SK-N-SH (cell line): ENCODE measurements around the gene BEST2. TPM values are rescaled to one million over a fixed set of nuclear protein-coding genes. Genes with fewer than 3 reads are reported as not detected.

ENCODE experiments used
- CTCF ChIA-PET: fragments of 300-600, 350-600 bp; formaldehyde crosslinking; extraction: SDS; loops from one replicate; lab custom pipeline; 2021; lab: Yijun Ruan, JAX
- POLR2A ChIA-PET: fragments of 350-600 bp; sonication (Branson Sonifier 250); formaldehyde crosslinking; extraction: SDS; loops from one replicate; lab custom pipeline; 2020; ENCODE audit warnings: antibody characterized with exemption, inconsistent platforms; lab: Yijun Ruan, JAX
- DNase-seq: peaks from one replicate; pipeline ENCODE4 v3.0.0; 2012
- H2AFZ ChIP-seq: fragments of 200-600 bp; sonication (generic); 2 replicates; pipeline ENCODE4 v1.8.1; 2016; ENCODE audit warnings: antibody characterized with exemption, mild to moderate bottlenecking, low read depth
- H3F3A ChIP-seq: fragments of 200-600 bp; sonication (generic); replicated peaks from 2 replicates; pipeline ENCODE3; 2016; ENCODE audit warnings: antibody characterized with exemption, mild to moderate bottlenecking; ENCODE audit not compliant: insufficient read depth
- H3K27ac ChIP-seq, 2 experiments: fragments of 200-500 bp in 1 of 2; fragments of 200-600 bp in 1 of 2; sonication (Bioruptor generic) in 1 of 2; sonication (generic), shearing (Covaris generic) in 1 of 2; 2 replicates each; pipeline versions ENCODE4 v1.5.1 to v1.6.1; 2014 to 2016; ENCODE audit warnings: low read depth in 2 of 2, inconsistent platforms in 1 of 2, low read length in 1 of 2, mild to moderate bottlenecking in 1 of 2, mixed read lengths in 1 of 2
- H3K27me3 ChIP-seq: fragments of 200-600 bp; sonication (generic), shearing (Covaris generic); 2 replicates; pipeline ENCODE4 v1.6.1; 2016; ENCODE audit warnings: mixed run types; ENCODE audit not compliant: insufficient read depth
- H3K36me3 ChIP-seq, 2 experiments: fragments of 200-500 bp in 1 of 2; fragments of 200-600 bp in 1 of 2; sonication (Bioruptor generic) in 1 of 2; sonication (generic) in 1 of 2; replicated peaks in 1 of 2; 2 replicates each; pipeline versions ENCODE3 to v1.5.1; 2014 to 2016; ENCODE audit warnings: low read length in 1 of 2, mild to moderate bottlenecking in 1 of 2; ENCODE audit not compliant: insufficient read depth in 2 of 2, control insufficient read depth in 1 of 2
- H3K4me1 ChIP-seq, 2 experiments: fragments of 200-500 bp in 1 of 2; fragments of 200-600 bp in 1 of 2; sonication (Bioruptor generic) in 1 of 2; sonication (generic), shearing (Covaris generic) in 1 of 2; 2 replicates each; pipeline versions ENCODE4 v1.5.1 to v1.6.1; 2014 to 2016; ENCODE audit warnings: low read depth in 1 of 2, low read length in 1 of 2, mixed run types in 1 of 2; ENCODE audit not compliant: insufficient read depth in 2 of 2, control insufficient read depth in 1 of 2
- H3K4me2 ChIP-seq: fragments of 200-600 bp; sonication (generic), shearing (Covaris generic); 2 replicates; pipeline ENCODE4 v1.6.1; 2017; ENCODE audit warnings: mixed run types
- H3K4me3 ChIP-seq, 2 experiments: fragments of 200-500 bp in 1 of 2; fragments of 200-600 bp in 1 of 2; sonication (Bioruptor generic) in 1 of 2; sonication (generic), shearing (Covaris generic) in 1 of 2; 2 replicates each; pipeline versions ENCODE4 v1.5.1 to v1.8.1; 2014 to 2016; ENCODE audit warnings: low read depth in 2 of 2, inconsistent platforms in 1 of 2, low read length in 1 of 2, mild to moderate bottlenecking in 1 of 2, mixed read lengths in 1 of 2, moderate library complexity in 1 of 2
- H3K79me2 ChIP-seq: fragments of 200-600 bp; sonication (generic); 2 replicates; pipeline ENCODE4 v1.8.1; 2017; ENCODE audit warnings: mild to moderate bottlenecking; ENCODE audit not compliant: insufficient read depth
- H3K9ac ChIP-seq: fragments of 200-600 bp; sonication (generic); 2 replicates; pipeline ENCODE4 v1.6.1; 2017; ENCODE audit warnings: mixed run types
- H3K9me2 ChIP-seq: fragments of 200-600 bp; sonication (generic); 2 replicates; pipeline ENCODE4 v1.6.1; 2017; ENCODE audit warnings: mixed run types
- H3K9me3 ChIP-seq: fragments of 200-600 bp; sonication (generic); 2 replicates; pipeline ENCODE4 v1.6.1; 2017; ENCODE audit warnings: mixed run types, mild to moderate bottlenecking, moderate library complexity
- H4K20me1 ChIP-seq: fragments of 200-600 bp; sonication (generic); 2 replicates; pipeline ENCODE4 v1.6.1; 2017; ENCODE audit warnings: mild to moderate bottlenecking, mixed run types; ENCODE audit not compliant: insufficient read depth
- CHD2 ChIP-seq: fragments of 150-350 bp; IDR thresholded peaks from 2 replicates; pipeline ENCODE4 v1.6.1; 2018; ENCODE audit warnings: low read length; ENCODE audit not compliant: partially characterized antibody
- ELF1 ChIP-seq: IDR thresholded peaks from 2 replicates; pipeline ENCODE4 v1.4.0; 2012
- EZH2phosphoT487 ChIP-seq: fragments of 200-600 bp; sonication (generic); IDR thresholded peaks from 2 replicates; pipeline ENCODE4 v1.6.1; 2017; ENCODE audit warnings: low read depth, mixed run types, mild to moderate bottlenecking, antibody characterized with exemption, moderate library complexity, borderline replicate concordance
- FOXJ3 ChIP-seq: sonication (generic); formaldehyde crosslinking; IDR thresholded peaks from 2 replicates; pipeline ENCODE4 v1.5.1; 2020; ENCODE audit warnings: mild to moderate bottlenecking, missing genetic modification reagents
- GATA2 ChIP-seq: sonication (generic); formaldehyde crosslinking; IDR thresholded peaks from 2 replicates; pipeline ENCODE4 v1.5.0; 2020; ENCODE audit warnings: mild to moderate bottlenecking, missing genetic modification reagents
- JUND ChIP-seq: IDR thresholded peaks from 2 replicates; pipeline ENCODE4 v1.4.0; 2012
- MEF2A ChIP-seq: IDR thresholded peaks from 2 replicates; pipeline ENCODE4 v1.4.0; 2012; ENCODE audit warnings: low read depth, borderline replicate concordance
- MXI1 ChIP-seq: IDR thresholded peaks from 2 replicates; pipeline ENCODE4 v1.6.1; 2012; ENCODE audit warnings: mild to moderate bottlenecking, low read depth, low read length, improper control_type of control experiment
- NRF1 ChIP-seq: IDR thresholded peaks from 2 replicates; pipeline ENCODE4 v1.6.1; 2012; ENCODE audit warnings: low read depth, mild to moderate bottlenecking, low read length
- SIN3A ChIP-seq: IDR thresholded peaks from 2 replicates; pipeline ENCODE4 v1.6.1; 2012; ENCODE audit warnings: low read depth, mild to moderate bottlenecking, low read length, moderate library complexity, borderline replicate concordance
- SMC3 ChIP-seq: IDR thresholded peaks from 2 replicates; pipeline ENCODE4 v1.6.1; 2012; ENCODE audit warnings: low read depth, low read length, improper control_type of control experiment
- TCF12 ChIP-seq: IDR thresholded peaks from 2 replicates; pipeline ENCODE4 v1.4.0; 2012
- YY1 ChIP-seq: IDR thresholded peaks from 2 replicates; pipeline ENCODE4 v1.4.0; 2012; ENCODE audit warnings: low read depth, mild to moderate bottlenecking
- WGBS: methylation state at CpG from one replicate; pipeline ENCODE4 v1.1.6; 2017; ENCODE audit warnings: low lambda C conversion rate; 5-methylcytosine and 5-hydroxymethylcytosine counted together
- polyA plus RNA-seq, 3 experiments: library from polyadenylated mRNA; depleted of rRNA; stranded (reverse); fragments of >200 nt; gene quantifications; 2 replicates each; pipeline ENCODE4 v1.2.3, GENCODE V29; 2012
- TF ChIP-seq, protein P1 (sequence below): IDR thresholded peaks from 2 replicates; pipeline ENCODE4 v1.4.0; 2012; ENCODE audit warnings: low read depth
- TF ChIP-seq, protein P2 (sequence below): IDR thresholded peaks from 2 replicates; pipeline ENCODE4; 2012
- TF ChIP-seq, protein P3 (sequence below): IDR thresholded peaks from 2 replicates; pipeline ENCODE4 v1.6.1; 2012; ENCODE audit warnings: mild to moderate bottlenecking, low read depth, low read length, moderate library complexity

BEST2 gene
- polyA plus RNA-seq, 1 of the 3 experiments (the other 2 are of a cell fraction), result not detected

DNA sequence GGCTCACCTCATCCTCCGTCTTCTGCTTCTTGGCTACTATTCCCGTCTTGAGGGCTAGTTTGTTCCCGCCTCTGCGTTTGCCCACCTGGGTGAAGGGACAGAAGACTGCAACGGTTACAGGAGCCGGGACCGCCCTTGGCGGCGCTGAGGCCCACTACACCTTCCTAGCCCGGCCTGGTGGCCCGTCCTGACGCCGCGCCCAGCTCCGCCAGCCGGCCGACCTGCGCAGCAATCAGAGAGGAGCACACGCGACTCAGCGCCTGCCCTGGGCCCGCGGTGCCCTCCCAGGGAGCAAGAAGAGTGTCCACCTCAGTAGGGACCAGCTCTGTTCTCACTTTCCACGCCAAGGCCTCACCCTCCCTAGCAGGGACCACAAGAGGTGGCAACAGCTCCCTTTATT, 20.3 kb upstream of the BEST2 start:
- WGBS, result 92% methylated on average over 9 of the region's 24 CpGs
- CTCF ChIA-PET, result interaction anchor here (3.1 to 23.9 kb wide), 3 partner anchors 8 to 64 kb away, joined by 19 to 273 read pairs (median 25); partner anchors contain the start of gene TNPO2

More for the DNA sequence above, 20.3 kb upstream of the BEST2 start:
- Histone ChIP-seq H3K9me2 (no peaks in the 10 kb centered on the region), H3K36me3 (peaks cover 22 to 26% of the 10 kb centered on the region in 2 experiments), H3K9me3 (no peaks in the 10 kb centered on the region), H3K9ac (no peak overlapping the region), H3F3A (peaks cover 37% of the 10 kb centered on the region), H3K79me2 (peaks cover 58% of the 10 kb centered on the region), H3K4me1 (peaks cover 11 to 17% of the 10 kb centered on the region in 2 experiments; a peak in 1 of 4 replicates), H3K27ac (no peak overlapping the region), H2AFZ (no peak overlapping the region), H4K20me1 (peaks cover 39% of the 10 kb centered on the region), H3K4me3 (no peak overlapping the region), H3K4me2 (0 out of 2 replicates have a peak overlapping the region, but pooled peaks have one; percentile 15), H3K27me3 (no peaks in the 10 kb centered on the region)
- no peak for DNase-seq
- TF ChIP-seq ELF1 (no peak), FOXJ3 (CRISPR knock-in tag) (no peak), NRF1 (no peak), MXI1 (no peak), CHD2 (no peak), TCF12 (no peak), SIN3A (no peak), YY1 (no peak), GATA2 (CRISPR knock-in tag) (no peak), EZH2phosphoT487 (no peak), MEF2A (no peak), SMC3 (no peak), JUND (no peak)
- TF ChIP-seq, protein P1, sequence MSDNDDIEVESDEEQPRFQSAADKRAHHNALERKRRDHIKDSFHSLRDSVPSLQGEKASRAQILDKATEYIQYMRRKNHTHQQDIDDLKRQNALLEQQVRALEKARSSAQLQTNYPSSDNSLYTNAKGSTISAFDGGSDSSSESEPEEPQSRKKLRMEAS, result no peak
- TF ChIP-seq, protein P2, sequence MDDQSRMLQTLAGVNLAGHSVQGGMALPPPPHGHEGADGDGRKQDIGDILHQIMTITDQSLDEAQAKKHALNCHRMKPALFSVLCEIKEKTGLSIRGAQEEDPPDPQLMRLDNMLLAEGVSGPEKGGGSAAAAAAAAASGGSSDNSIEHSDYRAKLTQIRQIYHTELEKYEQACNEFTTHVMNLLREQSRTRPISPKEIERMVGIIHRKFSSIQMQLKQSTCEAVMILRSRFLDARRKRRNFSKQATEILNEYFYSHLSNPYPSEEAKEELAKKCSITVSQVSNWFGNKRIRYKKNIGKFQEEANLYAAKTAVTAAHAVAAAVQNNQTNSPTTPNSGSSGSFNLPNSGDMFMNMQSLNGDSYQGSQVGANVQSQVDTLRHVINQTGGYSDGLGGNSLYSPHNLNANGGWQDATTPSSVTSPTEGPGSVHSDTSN, result no peak
- TF ChIP-seq, protein P3, sequence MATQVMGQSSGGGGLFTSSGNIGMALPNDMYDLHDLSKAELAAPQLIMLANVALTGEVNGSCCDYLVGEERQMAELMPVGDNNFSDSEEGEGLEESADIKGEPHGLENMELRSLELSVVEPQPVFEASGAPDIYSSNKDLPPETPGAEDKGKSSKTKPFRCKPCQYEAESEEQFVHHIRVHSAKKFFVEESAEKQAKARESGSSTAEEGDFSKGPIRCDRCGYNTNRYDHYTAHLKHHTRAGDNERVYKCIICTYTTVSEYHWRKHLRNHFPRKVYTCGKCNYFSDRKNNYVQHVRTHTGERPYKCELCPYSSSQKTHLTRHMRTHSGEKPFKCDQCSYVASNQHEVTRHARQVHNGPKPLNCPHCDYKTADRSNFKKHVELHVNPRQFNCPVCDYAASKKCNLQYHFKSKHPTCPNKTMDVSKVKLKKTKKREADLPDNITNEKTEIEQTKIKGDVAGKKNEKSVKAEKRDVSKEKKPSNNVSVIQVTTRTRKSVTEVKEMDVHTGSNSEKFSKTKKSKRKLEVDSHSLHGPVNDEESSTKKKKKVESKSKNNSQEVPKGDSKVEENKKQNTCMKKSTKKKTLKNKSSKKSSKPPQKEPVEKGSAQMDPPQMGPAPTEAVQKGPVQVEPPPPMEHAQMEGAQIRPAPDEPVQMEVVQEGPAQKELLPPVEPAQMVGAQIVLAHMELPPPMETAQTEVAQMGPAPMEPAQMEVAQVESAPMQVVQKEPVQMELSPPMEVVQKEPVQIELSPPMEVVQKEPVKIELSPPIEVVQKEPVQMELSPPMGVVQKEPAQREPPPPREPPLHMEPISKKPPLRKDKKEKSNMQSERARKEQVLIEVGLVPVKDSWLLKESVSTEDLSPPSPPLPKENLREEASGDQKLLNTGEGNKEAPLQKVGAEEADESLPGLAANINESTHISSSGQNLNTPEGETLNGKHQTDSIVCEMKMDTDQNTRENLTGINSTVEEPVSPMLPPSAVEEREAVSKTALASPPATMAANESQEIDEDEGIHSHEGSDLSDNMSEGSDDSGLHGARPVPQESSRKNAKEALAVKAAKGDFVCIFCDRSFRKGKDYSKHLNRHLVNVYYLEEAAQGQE, result no peak
- POLR2A ChIA-PET, result interaction anchor here (1.1 kb wide), 1 partner anchor 8 kb away, joined by 3 read pairs; no protein-coding TSS in a partner anchor
